GM18867 (cell line): ENCODE data around the gene DHX16.
A peak's percentile ranks its signal among the peaks of the same experiment; 100 is the strongest.

Experiments
- ATAC-seq: cut with Tn5 transposase; IDR thresholded peaks from one replicate; pipeline ENCODE4 v1.9.1; 2021; ENCODE audit warnings: mild to moderate bottlenecking, moderate library complexity; ENCODE audit not compliant: unreplicated experiment

The DHX16 gene

DNA sequence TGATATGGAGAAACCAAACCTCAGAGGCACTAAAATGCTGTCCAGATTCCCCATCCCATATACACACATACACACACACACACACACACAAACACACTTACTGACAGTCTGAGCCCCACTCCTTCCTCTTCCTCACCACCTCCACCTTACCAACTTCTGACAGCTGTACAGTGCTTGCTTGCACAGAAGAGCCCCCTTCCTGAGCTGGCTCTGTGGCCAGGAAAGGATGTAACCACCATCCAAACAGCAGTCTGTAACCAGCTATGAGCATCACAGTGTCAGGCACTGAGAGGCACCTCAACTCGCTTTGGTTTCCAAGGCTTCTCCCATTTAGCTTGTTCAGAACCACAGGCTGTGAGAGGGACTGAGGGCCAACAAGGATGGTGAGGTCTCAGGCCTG lies 31.8 kb downstream of the DHX16 start:
- ATAC-seq: no peak

DNA sequence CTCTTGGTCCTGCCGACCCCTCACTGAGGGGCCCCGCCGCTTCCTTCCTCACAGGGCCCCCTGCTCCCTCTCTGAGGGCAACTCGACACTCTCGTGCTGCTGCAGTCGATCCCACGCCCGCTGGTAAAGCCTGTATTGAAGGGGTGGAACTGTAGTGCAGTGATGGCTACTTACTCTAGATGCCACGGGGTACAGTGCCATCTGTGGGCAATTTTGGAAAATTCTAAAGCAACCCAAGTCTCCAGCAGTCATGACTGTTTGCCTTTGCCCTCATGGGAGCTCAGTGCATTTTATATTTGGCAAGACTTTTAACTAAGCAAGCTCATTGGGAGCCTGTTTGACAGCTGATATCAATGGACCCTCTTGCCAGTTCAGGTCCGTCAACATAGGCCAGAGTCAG lies 32.3 kb downstream of the DHX16 start:
- no peak for ATAC-seq

DNA sequence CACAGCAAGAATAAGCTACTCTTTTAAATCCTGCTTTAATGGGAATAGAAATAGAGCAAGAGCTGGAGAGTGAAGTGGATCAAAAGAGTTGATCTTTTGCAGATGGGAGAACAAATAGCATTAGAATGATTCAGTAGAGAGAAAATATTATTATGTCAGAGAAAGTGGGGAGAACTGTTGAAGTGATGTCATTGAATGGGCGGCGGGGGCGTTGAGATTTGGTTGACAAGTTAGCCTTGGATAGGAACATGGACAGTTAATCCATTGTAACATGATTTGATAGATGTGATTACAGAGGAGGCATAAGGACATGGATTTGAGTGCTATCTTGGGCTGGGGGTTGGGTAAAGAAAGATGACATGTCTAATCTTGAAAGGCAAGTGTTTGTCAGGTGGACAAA lies 37.0 kb downstream of the DHX16 start:
- no peak for ATAC-seq

DNA sequence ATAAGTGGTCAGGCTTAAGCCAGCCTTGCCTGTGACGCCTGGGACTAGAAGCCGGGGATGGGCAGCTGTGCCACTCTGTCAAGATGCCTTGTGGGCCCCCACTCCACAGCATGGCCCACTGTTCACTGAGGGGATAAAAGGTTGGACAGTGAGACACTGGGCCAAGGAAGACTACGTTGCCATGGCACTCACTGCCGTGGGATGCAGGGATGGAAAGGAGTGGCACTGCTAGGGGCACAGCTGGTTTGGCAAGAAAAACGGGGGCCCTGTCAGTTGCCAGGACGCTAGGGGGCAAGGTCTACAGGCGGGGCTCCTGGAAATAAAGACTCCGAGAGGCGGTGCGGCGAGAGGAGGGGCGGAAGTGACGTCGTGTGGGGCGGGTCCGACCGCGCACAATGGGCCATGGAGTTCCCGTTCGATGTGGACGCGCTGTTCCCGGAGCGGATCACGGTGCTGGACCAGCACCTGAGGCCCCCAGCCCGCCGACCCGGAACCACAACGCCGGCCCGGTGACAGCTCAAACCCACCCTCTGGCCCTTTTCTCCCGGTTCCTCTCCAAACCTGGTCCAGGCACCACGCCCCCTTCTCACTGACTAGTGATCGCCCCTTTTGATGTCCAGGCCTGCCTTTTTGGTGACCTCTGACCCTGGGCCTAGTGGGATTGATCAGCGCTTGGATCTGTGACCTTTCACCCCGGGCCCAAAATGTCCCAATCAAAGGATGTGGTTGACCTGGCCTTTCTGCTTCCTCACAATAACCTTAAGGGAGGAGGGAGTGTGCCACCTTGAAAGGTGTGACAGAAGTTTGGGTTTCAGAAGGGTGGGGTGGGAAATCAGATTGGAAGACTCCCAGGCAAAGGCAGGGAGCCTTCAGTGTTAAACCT lies 46.1 kb downstream of the DHX16 start, which contains the start of gene ATAT1:
TSS of gene ATAT1 (plus strand) at position 391 of the 883 bp plus-strand sequence.
- peak; percentile 81 for ATAC-seq

DNA sequence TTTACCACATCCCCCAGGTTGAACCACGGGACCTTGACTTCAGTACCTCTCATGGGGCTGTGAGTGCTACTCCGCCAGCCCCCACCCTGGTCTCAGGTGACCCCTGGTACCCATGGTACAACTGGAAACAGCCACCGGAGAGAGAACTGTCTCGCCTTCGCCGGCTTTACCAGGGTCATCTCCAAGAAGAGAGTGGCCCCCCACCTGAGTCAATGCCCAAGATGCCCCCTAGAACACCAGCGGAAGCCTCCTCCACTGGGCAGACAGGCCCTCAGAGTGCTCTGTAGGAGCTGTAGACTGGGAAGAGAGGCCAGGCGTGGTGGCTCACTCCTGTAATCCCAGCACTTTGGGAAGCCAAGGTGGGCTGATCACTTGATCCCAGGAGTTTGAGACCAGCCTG lies 47.3 kb downstream of the DHX16 start:
- ATAC-seq: no peak

DNA sequence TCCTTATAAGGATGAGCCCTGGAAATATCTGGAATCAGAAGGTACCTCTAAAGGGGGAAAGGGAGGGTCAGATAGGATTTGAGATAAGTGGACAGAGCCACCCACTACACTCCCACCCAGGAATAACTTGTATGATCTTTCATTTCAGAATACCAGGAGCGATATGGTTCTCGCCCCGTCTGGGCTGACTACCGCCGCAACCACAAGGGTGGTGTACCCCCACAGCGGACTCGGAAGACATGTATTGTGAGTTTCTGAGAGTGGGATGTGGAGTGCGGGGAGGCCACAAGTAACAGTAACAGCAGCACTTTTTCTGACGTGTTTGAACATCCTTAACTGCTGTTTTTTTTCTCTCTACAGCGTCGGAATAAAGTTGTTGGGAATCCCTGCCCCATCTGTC lies 53.2 kb downstream of the DHX16 start:
- no peak for ATAC-seq

DNA sequence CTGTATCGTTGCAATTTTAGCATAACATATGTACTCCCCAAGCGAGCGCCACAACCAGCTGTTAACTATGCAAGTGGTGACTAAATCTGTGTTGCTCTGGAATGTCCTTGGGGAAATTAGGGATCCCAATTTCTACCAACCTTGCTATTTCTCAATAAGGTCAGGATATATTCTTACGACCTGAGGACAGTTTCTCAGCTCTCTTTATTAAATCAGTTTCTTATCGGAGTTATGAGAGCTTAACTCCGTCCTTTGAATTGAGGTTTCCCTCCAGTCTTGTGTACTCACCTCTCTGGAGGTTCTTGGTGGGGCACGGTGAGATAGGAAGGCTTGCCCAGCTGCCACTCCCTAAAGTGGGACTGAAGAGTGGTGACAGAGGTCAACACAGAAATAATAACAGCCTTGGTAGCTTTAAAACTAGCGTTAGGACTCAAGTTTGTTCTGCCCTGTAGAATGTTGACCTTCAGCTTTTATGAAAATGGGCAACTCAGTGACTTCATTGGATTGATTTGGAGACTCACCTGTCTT lies 54.5 kb downstream of the DHX16 start:
- no peak for ATAC-seq

DNA sequence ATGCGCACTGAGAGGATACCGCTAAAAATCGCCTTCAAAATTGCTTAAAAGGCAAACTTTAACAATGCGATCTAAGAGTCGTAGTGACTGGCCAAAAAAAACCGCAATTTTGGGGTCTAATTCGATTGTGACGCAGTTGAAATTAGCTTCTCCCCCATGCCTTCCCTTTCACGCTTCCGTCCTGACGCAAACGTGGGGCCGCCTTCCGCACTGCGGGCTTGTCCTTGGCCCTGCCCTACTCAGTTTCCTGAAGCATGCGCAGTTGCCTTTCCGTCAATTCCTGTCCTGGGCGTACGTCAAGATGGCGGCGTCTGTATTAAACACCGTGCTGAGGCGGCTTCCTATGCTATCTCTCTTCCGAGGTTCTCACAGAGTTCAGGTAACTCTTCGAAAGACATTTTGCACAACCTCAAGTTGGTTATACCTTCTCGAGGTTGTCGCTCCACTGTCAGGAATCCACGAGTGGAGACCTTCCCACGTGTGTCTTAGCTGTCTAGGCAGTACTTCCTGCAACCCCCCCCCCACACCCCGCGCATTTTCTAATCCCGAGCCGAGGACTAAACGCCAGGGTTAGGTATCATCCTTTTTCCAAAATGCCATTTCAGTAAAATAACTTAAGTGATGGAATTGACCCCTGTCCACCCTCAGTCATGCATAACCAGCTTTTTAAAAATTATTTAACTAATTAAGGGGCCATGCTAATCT lies 55.1 kb downstream of the DHX16 start, which contains the start of gene MRPS18B:
TSS of gene MRPS18B (plus strand) at position 276 of the 705 bp plus-strand sequence. CDS start at position 302, 26 bp downstream.
- peak; percentile 72 for ATAC-seq

DNA sequence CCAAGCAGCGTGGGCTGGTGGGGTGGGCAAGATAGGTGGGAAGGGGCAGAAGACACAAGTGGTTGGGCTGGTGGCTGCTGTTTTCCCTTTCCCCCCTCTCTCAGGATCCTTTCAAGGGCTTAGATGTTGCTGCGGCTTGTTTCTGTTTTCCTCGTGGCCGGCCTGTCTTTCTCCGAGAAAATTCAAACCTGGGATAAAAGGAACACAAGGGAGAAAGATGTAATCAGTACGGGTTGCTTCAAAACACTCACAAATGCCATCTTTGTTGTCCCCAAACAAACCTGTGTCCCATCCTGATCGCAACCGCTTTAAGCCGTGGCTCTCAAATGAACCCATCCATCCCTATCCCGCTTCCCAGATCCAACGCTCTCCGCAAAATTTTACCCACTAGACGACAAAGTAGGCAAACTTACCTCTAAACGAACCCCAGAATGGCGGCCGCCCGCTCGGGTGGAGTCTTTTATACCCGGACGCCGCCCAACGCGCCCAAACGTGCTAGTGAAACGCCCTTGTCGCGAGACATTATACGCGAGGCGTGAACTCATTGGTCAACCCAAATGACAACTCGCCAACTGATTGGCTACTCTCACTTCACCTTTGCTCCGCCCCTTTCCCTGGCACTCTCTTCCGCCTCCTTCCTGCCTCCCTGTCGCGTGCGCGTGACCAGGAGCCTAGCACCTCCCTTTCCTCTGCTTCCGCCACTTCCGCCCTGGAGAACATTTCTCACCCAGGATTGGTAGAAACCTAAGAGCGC lies 55.8 kb downstream of the DHX16 start, which contains the start of gene PPP1R10:
TSS of gene PPP1R10 (minus strand) at position 433 of the 754 bp plus-strand sequence. CDS start 7,299 bp downstream, outside the sequence.
- ATAC-seq: peak; percentile 81

DNA sequence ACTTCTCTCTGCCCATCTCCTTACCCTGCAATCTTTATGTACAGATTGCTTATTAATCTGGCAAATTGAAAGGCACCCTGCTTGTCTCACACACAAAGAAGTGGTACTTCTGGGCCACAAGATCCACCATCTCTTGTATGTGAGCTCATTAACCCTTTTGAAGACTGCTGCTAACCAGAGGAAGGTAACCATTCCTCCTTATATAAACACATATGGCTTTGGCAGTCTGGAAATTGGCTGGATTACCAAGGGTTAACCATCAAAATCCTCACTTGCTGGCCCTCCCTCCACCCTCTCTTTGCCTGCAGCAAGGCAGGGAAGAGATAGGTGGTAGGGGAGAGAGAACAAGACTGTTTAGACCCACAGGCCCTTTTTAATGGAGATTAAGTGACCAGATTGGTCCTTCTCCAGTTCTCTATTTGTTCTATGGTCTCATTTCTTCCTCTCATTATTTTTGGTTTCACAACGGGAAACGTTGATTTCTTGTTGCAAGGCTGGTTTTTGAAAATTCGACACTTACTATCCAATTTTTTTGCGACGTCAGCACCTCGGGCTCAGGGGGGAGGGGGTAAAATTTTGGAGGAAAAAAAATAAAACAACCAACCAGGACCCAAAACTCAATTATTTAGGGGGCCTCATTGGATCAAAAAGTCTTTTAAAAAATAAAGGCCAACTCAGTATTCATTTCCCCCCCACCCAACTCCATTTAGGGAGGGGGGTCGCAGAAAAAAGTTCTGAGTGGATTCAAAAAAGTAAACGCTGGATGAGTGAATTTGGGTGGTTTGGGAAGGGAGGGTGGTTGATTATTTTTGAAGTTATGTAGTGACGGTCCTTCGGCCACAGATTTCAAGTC lies 56.6 kb downstream of the DHX16 start:
- no peak for ATAC-seq

DNA sequence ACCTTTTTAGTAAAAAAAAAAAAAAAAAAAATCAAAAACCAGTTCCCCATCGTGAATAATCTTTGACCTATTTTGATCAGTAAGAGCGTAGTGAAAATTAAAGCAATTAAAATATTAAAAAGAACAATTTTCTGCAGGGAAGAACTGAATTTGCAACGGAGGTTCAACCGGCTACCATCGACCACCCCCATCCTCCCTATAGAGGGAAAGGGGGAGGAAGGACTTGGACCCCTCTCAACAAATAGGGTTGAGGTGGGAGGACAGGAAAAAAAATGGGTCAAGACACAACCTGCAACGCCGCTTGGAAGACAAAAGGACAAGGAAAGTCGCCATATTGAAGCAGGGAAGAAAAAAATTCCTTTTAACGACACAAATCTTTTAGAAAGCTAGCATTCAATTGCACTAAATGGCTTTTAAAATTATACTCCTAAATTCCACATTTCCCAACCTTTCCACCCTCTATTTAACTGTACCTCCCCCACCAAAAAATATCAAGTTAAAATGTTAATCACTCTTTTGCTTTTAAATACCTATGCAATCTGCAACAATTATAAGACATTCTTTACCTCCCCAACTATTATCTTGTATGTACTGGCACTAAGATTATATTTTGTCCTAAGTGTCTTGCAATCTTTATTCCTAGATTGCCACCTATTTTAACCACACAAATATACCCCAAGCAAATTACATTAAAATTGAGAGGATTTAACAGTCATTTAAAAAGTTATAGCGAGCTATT lies 57.4 kb downstream of the DHX16 start:
- ATAC-seq: no peak

DNA sequence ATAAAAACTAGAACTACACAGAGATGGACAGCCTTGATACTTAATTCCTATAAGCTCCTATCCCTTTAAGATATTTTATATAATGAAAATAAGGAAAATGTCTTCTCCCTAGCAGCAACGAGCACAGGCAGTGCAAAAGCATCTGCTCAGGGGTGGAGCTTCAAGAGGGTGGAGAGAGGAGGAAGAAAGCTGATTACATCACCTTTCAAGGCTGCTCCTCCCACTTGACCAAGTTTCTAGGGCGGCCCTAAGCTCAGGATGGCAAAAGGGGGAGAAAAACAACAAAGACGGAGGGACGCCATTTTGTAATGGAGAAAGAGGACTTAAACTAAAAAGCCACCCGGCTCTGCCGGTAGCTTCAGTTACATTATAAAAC lies 58.0 kb downstream of the DHX16 start:
- ATAC-seq: peak; percentile 39

DNA sequence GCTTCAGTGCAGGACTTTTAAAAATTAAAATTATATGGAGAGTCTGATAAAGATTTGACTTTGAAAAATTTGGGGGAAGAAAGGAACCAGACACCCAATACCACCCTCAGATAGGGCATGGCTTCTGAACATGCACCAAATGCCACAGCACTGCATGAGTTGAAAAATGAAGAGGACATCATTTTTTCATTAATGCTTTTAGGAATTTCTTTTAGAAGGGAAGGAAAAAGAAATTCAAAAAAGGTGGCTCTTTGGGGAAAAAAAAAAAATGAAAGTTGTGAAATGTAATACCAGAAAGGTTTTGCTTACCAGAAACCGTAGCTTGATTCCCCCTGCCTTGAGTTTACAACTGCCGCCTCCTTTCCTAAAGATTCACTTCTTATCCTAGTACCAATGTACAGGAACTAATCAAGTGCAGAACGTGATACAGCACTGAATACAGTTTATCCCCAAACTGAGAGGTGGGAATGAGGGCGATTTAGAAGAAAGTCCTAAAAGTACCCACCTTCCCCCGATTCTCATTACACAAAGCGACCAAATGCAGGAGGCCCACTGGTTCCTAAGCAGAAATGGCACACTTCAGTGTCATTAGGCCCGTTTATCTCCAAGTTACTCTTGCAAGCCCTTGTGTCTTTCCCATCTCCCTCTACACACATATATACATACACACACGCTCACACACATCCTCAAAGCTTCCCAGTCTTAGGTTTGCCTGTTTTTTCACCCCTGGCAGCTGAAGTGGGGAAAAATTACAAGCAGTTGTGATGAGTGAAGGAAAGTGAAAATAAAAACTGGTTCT lies 58.6 kb downstream of the DHX16 start:
- ATAC-seq: no peak

DNA sequence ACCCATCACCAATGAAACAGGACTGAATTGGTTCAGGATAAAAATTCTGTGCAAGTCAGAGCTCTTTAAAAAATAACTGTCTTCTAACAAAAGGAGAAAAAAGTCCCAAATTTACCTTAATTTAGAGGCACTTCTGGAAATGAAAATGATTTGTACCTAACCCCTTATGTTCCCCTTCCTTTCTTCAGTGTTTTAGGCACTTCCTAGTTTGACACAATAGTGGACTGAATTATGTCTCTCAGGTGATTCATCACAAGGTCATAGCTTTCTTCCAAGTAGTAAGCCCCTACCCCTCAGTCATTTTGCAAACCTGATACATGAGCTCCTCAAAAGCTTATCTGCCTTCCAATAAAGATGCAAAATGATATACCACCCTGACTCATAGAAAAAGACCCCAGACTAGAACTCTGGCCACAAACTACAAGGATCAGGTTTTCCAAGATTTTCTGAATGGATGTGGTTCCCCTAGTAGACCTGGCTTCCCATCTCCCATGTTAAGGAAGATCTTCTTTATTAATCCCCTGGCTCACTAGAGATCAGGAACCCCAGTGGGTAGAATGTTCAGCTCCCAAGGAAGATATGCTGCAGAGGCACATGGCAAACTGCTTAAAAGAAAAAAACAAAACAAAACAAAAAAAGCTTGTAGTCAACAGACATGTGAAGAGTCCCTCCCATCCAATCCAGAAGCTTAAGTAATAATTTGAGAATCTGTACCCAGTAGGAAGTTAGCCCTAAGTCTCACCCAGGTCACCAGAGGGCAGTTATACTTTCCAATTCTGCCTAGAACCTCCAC lies 59.4 kb downstream of the DHX16 start:
- no peak for ATAC-seq

DNA sequence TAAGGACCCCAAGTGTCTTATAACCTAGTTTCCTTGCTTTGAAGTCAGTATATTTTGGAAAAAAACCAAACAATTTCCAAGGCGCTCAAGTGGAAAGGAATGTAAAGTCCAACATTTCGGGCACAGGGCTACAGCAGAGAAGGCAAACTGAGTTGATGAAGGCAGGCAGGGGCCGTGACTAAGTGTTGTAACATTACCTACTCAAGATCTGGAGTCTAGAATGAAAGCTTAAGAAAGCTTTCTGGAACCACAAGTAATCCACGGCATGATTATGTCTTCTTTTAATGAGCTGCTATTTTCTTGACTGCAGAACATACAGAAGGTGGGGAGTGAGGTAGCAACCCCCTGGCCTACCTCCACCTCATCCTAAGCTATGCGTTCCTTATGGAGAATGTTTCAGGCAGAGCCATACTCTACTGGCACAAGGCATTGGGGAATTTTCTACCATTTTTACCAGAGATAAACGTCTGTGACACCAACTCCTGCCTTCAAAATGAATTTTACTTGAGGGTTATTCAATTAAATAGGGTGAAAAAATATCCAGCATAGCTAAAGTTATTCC lies 60.0 kb downstream of the DHX16 start:
- no peak for ATAC-seq

DNA sequence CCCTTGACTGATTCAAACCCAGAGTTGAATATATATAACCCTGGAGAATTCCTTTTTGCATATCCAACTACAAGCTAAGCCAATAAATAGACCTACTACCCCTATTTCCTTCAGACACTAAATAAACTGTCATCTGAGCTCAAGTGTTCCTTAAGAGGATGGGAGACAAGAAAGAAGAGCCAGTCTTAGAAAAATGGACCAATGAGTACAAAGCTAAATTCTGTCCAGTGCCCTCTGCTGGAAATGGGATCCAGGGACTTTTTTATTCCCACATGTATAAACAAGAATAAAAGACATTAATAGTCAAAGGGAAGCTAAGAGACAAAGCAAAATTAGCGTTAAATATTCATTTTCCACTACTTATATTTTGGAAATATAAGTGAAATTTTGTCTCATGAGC lies 60.6 kb downstream of the DHX16 start:
- no peak for ATAC-seq

DNA sequence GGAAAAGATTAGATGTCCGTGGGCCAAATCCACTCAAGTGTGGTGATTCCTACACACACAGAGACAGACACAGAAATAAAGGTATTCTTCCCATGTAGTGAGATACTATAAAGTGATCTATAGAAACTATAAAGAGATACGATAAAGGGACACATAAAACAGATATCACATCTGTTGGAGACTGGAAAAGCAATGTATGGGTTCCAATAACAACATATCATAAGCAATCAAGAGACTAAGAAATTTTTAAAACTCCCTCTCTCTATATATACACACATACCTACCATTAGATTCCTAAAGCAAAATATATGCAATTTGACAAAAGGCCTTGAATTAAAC lies 61.0 kb downstream of the DHX16 start:
- no peak for ATAC-seq
